HG03139 (cell line): ENCODE measurements around the gene PADI2.

Experiments used
- ATAC-seq: cut with Tn5 transposase; IDR thresholded peaks from one replicate; pipeline ENCODE4 v1.9.1; 2021; ENCODE audit not compliant: unreplicated experiment

Gene PADI2

GRCh38 chr1:17116643-17117042, 2.6 kb downstream of the PADI2 start:
- ATAC-seq = no peak

DNA sequence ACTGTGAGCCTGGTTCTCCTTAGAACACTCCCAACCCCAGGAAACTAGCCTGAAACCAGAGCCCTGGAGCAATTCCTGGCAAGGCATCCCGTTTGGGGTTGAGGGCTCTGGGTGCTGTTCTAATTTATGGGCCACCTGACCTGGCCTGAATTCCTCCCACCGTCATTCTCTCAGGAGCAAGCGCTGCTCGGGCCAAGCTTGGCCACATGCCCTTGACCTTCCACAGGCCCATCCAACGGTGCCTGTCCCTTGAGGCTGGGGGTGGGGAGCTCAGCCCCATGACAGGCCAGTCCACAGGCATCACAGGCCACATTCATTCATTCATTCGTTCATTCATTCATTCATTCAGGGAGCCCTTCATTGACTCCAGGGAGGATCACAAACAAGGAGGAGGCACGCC, 5.3 kb downstream of the PADI2 start:
- ATAC-seq = no peak

GRCh38 chr1:17112496-17113236, 6.6 kb downstream of the PADI2 start:
- ATAC-seq = no peak

DNA sequence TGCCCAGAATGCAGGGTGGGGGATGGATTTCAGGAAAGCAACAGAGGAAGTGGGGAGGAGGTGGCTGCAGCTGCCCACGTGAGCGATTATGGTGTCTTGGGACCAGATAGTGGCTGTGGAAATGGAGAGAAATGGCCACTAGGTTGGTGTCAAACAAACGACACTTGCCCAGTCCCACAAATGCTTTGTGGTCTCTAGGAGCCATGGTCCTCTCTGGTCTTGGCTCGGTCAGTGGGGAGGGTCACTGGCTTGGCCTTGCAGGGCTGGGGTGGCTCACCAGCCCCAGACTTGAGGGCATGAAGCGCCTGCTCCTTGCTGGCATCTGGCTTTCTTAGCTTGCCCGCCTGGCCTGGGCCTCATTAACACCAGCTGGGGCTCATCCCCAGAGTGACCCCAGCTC, 7.2 kb downstream of the PADI2 start:
- no peak for ATAC-seq

- no peak for ATAC-seq
Measured at GRCh38 chr1:17110555-17110926, 8.7 kb downstream of the PADI2 start.

GRCh38 chr1:17109892-17110554, 9.2 kb downstream of the PADI2 start:
- ATAC-seq = no peak

DNA sequence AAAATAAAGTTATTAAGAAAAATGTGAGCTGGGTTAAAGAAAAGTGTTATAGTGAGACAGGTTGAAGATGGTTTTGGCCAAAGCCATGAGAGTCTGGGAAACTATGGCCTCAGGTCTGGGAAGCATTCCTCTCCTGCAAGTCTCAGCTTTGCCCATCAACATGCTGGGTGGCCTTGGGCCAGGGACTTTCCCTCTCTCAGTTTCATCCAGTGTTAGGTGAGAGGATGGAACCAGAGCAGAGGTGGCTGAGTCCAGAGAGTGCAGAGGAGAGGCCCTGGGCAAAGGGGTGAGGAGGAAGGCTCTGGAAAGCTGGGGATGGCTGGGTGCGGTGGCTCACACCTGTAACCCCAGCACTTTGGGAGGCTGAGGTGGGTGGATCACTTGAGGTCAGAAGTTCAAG, 10.5 kb downstream of the PADI2 start:
- ATAC-seq = no peak

- ATAC-seq = no peak
Measured at GRCh38 chr1:17108360-17108759, 10.9 kb downstream of the PADI2 start.

DNA sequence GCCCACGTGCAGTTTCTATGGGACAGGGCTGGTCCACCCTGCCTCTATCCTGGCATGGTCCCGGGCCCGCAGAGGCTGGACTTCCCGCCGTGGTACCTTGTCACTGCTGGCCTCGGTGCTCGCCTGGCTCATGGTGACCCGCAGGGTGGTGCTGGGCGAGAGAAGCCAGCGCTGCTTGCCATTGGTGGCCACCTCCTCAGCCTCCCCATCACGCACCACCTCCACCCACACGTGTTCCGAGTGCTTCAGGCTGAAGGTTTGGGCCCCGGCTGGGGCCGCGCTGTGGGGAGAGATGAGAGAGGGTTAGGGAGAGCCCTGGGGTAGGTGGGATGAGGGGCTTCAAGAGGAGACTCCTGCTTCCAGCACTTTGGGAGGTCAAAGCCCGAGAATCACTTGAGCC, 14.5 kb downstream of the PADI2 start:
- ATAC-seq = no peak

- ATAC-seq = no peak
Measured at GRCh38 chr1:17102232-17102631, 17.0 kb downstream of the PADI2 start.

GRCh38 chr1:17101261-17101660, 18.0 kb downstream of the PADI2 start:
- no peak for ATAC-seq

DNA sequence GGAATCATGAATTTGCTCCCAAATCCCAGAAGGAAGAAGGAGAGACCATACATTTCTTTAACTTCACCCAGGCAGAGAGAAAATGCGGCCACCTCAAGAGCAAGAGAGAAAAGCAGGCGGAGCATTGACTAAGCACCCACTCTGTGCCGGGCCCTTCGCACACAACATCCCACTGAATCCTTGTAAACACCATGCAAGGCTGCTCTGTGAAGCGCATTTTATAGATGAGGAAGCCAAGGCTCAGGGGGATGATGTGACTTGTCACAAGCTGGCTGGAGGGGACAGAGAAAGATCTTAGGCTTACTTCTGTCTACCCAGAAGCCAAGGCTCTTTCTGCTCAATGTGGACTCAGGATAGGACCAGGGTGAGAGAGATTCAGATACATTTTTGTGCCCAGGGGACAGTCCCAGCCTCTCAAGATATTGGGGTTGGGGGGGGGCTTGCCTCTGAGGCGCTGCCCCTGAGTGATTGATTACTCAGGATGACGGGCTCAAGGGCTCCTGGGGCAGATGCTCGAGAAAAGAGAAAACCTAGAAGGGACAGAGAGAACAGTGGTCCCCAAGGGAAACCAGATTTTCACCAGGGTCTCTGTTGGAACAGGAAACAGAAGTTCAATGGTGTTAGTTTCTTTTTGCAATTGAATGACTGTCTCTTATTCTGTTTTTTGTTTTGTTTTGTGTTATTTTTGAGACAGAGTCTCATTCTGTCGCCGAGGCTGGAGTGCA, 19.5 kb downstream of the PADI2 start:
- ATAC-seq = no peak

DNA sequence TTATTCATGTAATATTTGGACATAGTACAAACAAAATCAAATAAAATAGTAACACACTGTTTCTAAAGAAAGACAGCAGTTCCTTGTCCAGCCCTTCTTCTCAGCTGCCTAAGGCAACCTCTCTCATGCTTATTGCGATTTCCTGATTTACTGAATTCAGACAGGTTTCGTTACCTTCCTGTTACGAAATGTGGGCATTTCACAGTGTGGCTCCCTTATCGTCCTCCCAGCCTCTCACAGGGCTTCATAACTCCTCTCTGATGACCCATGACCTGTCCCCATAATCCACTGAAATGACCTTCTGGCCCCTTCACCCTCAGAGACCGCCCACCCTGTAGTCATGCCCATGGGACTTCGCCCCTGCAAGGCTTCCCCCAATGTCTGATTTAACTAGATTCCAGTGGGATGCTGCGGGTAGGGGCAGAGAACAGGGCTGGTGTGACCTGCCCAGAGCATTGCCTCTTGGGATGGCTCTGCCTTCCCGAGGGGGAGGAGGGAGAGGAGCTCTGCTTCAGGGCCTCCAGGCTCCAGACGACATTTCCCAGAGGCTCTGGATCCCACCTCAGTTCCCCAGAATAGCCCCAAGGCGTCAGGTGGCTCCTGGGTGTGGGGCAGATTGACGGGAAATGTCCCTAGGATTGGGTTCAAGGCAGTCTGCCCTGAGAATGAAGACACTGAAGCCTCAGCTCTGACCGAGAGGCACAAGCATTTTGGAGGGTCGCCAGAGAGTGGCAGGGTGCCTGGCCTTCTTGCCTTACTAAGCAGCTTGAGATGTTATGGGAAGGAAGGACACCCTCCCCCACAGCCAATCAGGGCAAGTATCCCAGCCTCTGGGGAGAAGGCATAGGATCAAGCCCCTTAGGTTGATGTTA, 20.6 kb downstream of the PADI2 start:
- no peak for ATAC-seq

DNA sequence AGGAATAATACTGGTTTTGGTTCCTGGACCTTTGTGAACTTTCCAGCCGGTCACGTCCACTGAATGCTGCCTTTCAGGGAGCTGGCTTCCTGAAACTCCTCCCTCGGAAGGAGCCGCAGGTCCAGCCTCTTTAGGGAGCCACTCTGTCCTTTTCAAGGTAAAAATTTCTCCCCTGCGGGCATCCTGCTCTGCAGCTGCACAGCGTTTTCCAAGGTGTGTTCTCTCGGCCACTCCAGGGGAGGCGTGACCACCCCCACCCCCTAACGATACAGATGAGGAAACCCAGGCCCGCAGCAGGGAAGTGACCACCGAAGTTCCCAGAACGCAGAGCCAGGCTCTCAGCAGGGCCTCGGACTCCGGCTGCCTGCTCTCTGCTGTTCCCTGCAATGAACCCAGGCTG, 21.5 kb downstream of the PADI2 start:
- ATAC-seq = no peak

- no peak for ATAC-seq
Measured at GRCh38 chr1:17097147-17097546, 22.1 kb downstream of the PADI2 start.

- no peak for ATAC-seq
Measured at GRCh38 chr1:17096584-17096983, 22.7 kb downstream of the PADI2 start.

GRCh38 chr1:17095141-17095540, 24.1 kb downstream of the PADI2 start:
- ATAC-seq = no peak

- no peak for ATAC-seq
Measured at GRCh38 chr1:17094664-17095063, 24.6 kb downstream of the PADI2 start.

- ATAC-seq = no peak
Measured at GRCh38 chr1:17093822-17094393, 25.3 kb downstream of the PADI2 start.

- ATAC-seq = no peak
Measured at GRCh38 chr1:17091252-17091651, 28.0 kb downstream of the PADI2 start.

DNA sequence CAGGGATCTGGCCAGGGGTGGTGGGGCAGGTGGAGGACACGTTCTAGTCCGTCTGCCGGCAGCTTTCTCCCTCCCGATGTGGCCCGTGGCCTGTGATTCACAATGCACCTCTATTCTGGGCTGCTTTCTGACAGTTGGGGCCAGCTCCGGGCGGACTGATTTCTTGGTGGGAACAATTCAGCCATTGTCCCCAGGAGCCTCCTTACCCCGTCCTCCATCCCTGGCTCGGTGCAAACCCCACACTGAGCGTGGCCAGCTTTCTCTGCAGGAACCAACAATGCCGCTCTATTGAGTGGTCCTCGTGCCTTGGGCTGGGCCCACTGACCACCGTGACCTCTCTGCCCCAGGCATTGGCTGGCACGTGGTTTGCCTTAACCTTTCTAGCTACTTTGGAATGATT, 29.7 kb downstream of the PADI2 start:
- ATAC-seq = no peak
